ENCODE data around the gene OR52E8.

The OR52E8 gene

DNA sequence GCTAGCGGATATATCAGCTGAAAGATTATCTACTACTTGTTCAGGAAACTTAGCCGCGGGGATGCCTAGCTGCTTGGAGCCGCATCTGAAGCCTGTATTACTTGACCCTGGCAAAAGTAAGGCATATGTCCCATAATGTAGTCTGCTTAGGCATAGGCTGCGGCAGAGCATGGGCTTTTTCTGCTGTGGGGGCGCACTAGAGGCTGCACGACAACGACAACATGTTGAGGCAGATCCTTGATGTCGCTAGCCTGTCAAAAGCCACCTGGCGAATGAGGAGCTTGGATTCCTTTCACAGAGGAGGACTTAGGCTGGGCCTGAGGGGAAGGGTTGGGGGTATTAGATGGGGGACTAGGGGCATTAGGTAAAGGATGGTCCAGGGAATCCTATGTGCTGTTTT, 49.9 kb downstream of the OR52E8 start:
- DNase-seq (ENCODE audit: low read depth), result no peak
